Kidney epithelial cell (primary cell): ENCODE results near the gene TBC1D24. TPM values are rescaled to one million over a fixed set of nuclear protein-coding genes. Genes with fewer than 3 reads are reported as not detected.

Source experiments
- DNase-seq: peaks from one replicate; pipeline ENCODE4 v3.0.0-alpha.2; 2010; ENCODE audit warnings: low read depth
- H3K27me3 ChIP-seq: 2 replicates; pipeline ENCODE4 v1.6.0; 2011; ENCODE audit warnings: low read length; ENCODE audit not compliant: control insufficient read depth, insufficient read depth
- H3K36me3 ChIP-seq: 2 replicates; pipeline ENCODE4 v1.5.1; 2011; ENCODE audit warnings: low read length; ENCODE audit not compliant: control insufficient read depth, insufficient read depth
- H3K4me3 ChIP-seq: 2 replicates; pipeline ENCODE4 v1.5.1; 2011; ENCODE audit warnings: low read depth, mild to moderate bottlenecking, control low read depth, low read length
- total RNA-seq: library from RNA; depleted of rRNA; stranded (reverse); fragments of >200 nt; gene quantifications from 2 replicates; pipeline ENCODE4 v1.2.3, GENCODE V29; 2015
- TF ChIP-seq, protein P1 (sequence below): IDR thresholded peaks from 2 replicates; pipeline ENCODE4 v1.5.1; 2011; ENCODE audit warnings: mild to moderate bottlenecking, moderate library complexity, low read length, control low read depth, inconsistent platforms; ENCODE audit not compliant: insufficient read depth, poor library complexity, severe bottlenecking

Gene TBC1D24
- total RNA-seq, 1 donor from 2014 or later, result 14.5 TPM

GRCh38 chr16:2517954-2518605, 43.2 kb downstream of the TBC1D24 start:
- DNase-seq, result no peak
- no peak overlapping the region for H3K4me3 ChIP-seq
- peaks cover 3% of the 10 kb centered on the region for H3K36me3 ChIP-seq
- no peaks in the 10 kb centered on the region for H3K27me3 ChIP-seq
- TF ChIP-seq, protein P1, sequence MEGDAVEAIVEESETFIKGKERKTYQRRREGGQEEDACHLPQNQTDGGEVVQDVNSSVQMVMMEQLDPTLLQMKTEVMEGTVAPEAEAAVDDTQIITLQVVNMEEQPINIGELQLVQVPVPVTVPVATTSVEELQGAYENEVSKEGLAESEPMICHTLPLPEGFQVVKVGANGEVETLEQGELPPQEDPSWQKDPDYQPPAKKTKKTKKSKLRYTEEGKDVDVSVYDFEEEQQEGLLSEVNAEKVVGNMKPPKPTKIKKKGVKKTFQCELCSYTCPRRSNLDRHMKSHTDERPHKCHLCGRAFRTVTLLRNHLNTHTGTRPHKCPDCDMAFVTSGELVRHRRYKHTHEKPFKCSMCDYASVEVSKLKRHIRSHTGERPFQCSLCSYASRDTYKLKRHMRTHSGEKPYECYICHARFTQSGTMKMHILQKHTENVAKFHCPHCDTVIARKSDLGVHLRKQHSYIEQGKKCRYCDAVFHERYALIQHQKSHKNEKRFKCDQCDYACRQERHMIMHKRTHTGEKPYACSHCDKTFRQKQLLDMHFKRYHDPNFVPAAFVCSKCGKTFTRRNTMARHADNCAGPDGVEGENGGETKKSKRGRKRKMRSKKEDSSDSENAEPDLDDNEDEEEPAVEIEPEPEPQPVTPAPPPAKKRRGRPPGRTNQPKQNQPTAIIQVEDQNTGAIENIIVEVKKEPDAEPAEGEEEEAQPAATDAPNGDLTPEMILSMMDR, result no peak

DNA sequence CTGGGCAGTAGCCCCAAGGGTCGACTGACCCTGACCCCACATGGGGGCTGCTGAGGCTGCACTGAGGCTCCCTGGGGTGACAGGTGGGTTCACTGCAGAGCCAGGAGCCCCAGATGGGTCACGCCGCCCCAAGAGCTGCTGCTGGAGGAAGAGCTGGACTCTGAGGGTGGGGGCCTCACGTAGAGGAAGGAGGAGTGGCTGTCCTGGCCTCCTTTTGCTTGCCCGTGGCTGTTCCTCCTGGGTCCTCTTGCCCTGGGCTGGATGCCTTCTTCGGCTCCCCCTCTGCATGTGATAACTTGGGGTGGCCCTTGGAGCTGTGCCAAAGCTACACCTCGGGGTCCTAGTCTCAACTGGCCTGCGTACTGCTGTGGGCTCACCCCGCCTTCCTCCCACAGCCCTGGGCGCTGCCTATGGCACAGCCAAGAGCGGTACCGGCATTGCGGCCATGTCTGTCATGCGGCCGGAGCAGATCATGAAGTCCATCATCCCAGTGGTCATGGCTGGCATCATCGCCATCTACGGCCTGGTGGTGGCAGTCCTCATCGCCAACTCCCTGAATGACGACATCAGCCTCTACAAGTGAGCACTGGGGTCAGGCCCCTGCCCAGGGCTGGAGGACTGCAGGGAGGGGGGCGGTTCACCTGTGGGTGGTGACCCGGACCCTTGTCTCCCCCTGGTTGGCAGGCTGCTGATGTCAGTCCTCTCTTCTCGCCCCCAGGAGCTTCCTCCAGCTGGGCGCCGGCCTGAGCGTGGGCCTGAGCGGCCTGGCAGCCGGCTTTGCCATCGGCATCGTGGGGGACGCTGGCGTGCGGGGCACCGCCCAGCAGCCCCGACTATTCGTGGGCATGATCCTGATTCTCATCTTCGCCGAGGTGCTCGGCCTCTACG, 44.1 kb downstream of the TBC1D24 start:
- Histone ChIP-seq H3K36me3 (peaks cover 5% of the 10 kb centered on the region), H3K4me3 (no peak overlapping the region), H3K27me3 (no peaks in the 10 kb centered on the region)
- TF ChIP-seq, protein P1, result no peak
- DNase-seq, result no peak

GRCh38 chr16:2519711-2520080, 44.8 kb downstream of the TBC1D24 start:
- TF ChIP-seq, protein P1, result no peak
- H3K36me3 ChIP-seq, result peaks cover 5% of the 10 kb centered on the region
- no peak overlapping the region for H3K4me3 ChIP-seq
- H3K27me3 ChIP-seq, result no peaks in the 10 kb centered on the region
- no peak for DNase-seq

DNA sequence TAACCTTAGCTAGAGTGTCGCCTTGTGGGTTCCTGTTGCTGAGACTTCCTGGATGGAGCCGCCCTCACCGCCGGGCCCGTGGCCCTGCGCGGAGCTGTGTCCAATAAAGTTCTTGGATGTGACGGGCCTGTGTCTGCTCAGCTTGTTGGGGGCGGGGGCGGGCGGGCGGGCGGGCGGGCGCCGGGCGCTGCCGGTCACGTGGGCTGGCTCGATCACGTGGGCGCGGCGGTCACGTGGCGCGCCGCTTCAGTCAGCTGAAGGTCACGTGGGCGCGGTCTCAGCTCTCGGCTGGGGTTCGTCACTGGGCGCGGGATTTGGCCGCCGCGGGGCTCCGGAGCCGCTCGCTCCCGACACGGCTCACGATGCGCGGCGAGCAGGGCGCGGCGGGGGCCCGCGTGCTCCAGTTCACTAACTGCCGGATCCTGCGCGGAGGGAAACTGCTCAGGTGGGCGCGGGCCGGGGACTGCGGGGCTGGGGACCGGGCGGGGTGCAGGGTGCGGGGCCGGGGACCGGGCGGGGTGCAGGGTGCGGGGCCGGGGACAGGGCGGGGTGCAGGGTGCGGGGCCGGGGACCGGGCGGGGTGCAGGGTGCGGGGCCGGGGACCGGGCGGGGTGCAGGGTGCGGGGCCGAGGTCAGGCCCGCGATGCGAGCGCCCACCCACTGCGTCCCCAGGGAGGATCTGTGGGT, 45.3 kb downstream of the TBC1D24 start, which contains the start of gene AMDHD2:
AMDHD2 (plus strand) TSS at position 275 of the 687 bp plus-strand sequence; CDS start at position 363, 88 bp downstream.
- TF ChIP-seq, protein P1, result no peak
- peaks cover 6% of the 10 kb centered on the region for H3K36me3 ChIP-seq
- DNase-seq, result peak; percentile 37
- no peaks in the 10 kb centered on the region for H3K27me3 ChIP-seq
- H3K4me3 ChIP-seq, result peak within 1 kb of the TSS; percentile 70

- no peak for DNase-seq
- TF ChIP-seq, protein P1, result no peak
- Histone ChIP-seq H3K4me3 (peak overlapping the region; percentile 70), H3K27me3 (no peaks in the 10 kb centered on the region), H3K36me3 (peaks cover 6% of the 10 kb centered on the region)
Observed at GRCh38 chr16:2520784-2521531, 46.0 kb downstream of the TBC1D24 start.
